Measurements from ENCODE around the gene FOXP1.

DNA sequence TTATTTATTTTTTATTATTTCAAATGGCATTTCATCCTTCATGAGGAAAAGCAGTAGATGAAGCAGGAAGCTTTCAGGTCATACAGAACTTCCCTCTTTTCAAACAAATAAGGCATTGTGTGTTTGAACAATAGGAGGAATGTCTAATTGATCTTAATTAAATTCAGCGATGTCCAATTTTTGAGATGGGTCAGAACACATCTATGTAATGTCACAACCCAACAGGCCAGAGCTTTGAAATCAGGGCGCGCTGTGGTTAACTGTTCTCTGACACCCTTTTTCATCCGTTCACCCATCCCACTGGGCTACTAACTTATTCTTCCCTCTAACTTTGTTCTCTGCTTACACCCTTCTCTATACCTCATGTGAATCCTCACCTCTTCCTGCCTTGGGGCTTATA lies 510.5 kb downstream of the FOXP1 start:
- TF ChIP-seq POLR2AphosphoS5 (IDR thresholded peaks at IDR 0.05) (no peak), POLR2A (IDR thresholded peaks at IDR 0.05) (no peak), EP300 (IDR thresholded peaks at IDR 0.05) (no peak)
- TF ChIP-seq, protein P1, sequence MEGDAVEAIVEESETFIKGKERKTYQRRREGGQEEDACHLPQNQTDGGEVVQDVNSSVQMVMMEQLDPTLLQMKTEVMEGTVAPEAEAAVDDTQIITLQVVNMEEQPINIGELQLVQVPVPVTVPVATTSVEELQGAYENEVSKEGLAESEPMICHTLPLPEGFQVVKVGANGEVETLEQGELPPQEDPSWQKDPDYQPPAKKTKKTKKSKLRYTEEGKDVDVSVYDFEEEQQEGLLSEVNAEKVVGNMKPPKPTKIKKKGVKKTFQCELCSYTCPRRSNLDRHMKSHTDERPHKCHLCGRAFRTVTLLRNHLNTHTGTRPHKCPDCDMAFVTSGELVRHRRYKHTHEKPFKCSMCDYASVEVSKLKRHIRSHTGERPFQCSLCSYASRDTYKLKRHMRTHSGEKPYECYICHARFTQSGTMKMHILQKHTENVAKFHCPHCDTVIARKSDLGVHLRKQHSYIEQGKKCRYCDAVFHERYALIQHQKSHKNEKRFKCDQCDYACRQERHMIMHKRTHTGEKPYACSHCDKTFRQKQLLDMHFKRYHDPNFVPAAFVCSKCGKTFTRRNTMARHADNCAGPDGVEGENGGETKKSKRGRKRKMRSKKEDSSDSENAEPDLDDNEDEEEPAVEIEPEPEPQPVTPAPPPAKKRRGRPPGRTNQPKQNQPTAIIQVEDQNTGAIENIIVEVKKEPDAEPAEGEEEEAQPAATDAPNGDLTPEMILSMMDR (IDR thresholded peaks at IDR 0.05) = no peak
